H1 (cell line): Measurements from ENCODE around the gene HACD2. TPM values are rescaled to one million over a fixed set of nuclear protein-coding genes. Genes with fewer than 3 reads are reported as not detected.

Experiments
- CTCF ChIA-PET: fragments of 300-600 bp; sonication (Branson Sonifier 250); formaldehyde crosslinking; loops from one replicate; lab custom pipeline; 2021; ENCODE audit not compliant: partially characterized antibody; lab: Charles Lee
- POLR2A ChIA-PET: fragments of 300-600 bp; sonication (Branson Sonifier 250); formaldehyde crosslinking; loops from one replicate; lab custom pipeline; 2021; ENCODE audit warnings: inconsistent platforms; ENCODE audit not compliant: partially characterized antibody; lab: Charles Lee
- DNase-seq, 2 experiments: peaks; one replicate each; pipeline versions ENCODE4 v3.0.0 to v3.0.0-alpha.2; 2010 to 2022; ENCODE audit warnings: low spot score in 2 of 2, low read depth in 1 of 2, mixed read lengths in 1 of 2
- FAIRE-seq: peaks from 2 replicates; lab custom pipeline; 2011; peaks lifted over from hg19 to GRCh38; lab: Jason Lieb, UNC
- H2AFZ ChIP-seq: 2 replicates; pipeline ENCODE4 v1.8.1; 2012; ENCODE audit warnings: low read length, inconsistent platforms
- H2AK5ac ChIP-seq: 2 replicates; pipeline ENCODE4 v1.6.1; 2013; ENCODE audit warnings: low read depth, low read length
- H2BK120ac ChIP-seq: replicated peaks from 2 replicates; pipeline ENCODE3; 2013; ENCODE audit warnings: low read depth, low read length, inconsistent platforms
- H2BK12ac ChIP-seq: 2 replicates; pipeline ENCODE4 v1.6.1; 2013; ENCODE audit warnings: low read depth, low read length
- H2BK15ac ChIP-seq: 2 replicates; pipeline ENCODE4 v1.6.1; 2013; ENCODE audit warnings: low read length
- H2BK20ac ChIP-seq: 2 replicates; pipeline ENCODE4 v1.6.1; 2013; ENCODE audit warnings: low read length
- H2BK5ac ChIP-seq: 2 replicates; pipeline ENCODE4 v1.6.1; 2013; ENCODE audit warnings: low read depth, low read length
- H3K14ac ChIP-seq: 2 replicates; pipeline ENCODE4 v1.6.1; 2013; ENCODE audit warnings: inconsistent platforms; ENCODE audit not compliant: insufficient read length
- H3K18ac ChIP-seq: 2 replicates; pipeline ENCODE4 v1.6.1; 2013; ENCODE audit warnings: low read length; ENCODE audit errors: extremely low read depth
- H3K23ac ChIP-seq: 2 replicates; pipeline ENCODE4 v1.6.1; 2013; ENCODE audit warnings: inconsistent platforms; ENCODE audit not compliant: insufficient read length
- H3K23me2 ChIP-seq: 2 replicates; pipeline ENCODE4 v1.6.1; 2013; ENCODE audit warnings: low read depth, low read length
- H3K27ac ChIP-seq: 2 replicates; pipeline ENCODE4 v1.6.1; 2011; ENCODE audit warnings: low read depth, low read length, inconsistent platforms
- H3K27me3 ChIP-seq, 4 experiments: replicated peaks in 1 of 4; 1 replicate in 1 of 4; 2 replicates in 3 of 4; pipeline versions ENCODE4 v1.6.1 to v1.8.1; 2011 to 2013; ENCODE audit warnings: low read length in 3 of 4, mild to moderate bottlenecking in 3 of 4, inconsistent platforms in 2 of 4, mixed read lengths in 2 of 4, moderate library complexity in 1 of 4; ENCODE audit not compliant: control insufficient read depth in 3 of 4, insufficient read depth in 3 of 4; ENCODE audit errors: extremely low read depth in 1 of 4
- H3K36me3 ChIP-seq, 4 experiments: 2 replicates each; pipeline versions ENCODE4 v1.6.1 to v1.8.1; 2011 to 2013; ENCODE audit warnings: mild to moderate bottlenecking in 4 of 4, low read length in 3 of 4, moderate library complexity in 2 of 4, control low read depth in 1 of 4, inconsistent platforms in 1 of 4; ENCODE audit not compliant: insufficient read depth in 4 of 4, control insufficient read depth in 2 of 4
- H3K4ac ChIP-seq: replicated peaks from 2 replicates; pipeline ENCODE3; 2013; ENCODE audit warnings: low read length, low read depth, mixed read lengths, inconsistent platforms; ENCODE audit not compliant: insufficient read length
- H3K4me1 ChIP-seq, 4 experiments: replicated peaks in 1 of 4; 1 replicate in 1 of 4; 2 replicates in 3 of 4; pipeline versions ENCODE4 v1.6.1 to v1.8.1; 2011 to 2013; ENCODE audit warnings: low read length in 3 of 4, inconsistent platforms in 2 of 4, mixed read lengths in 1 of 4; ENCODE audit not compliant: insufficient read depth in 4 of 4, control insufficient read depth in 3 of 4
- H3K4me2 ChIP-seq, 2 experiments: 2 replicates each; pipeline versions ENCODE4 v1.6.1 to v1.8.1; 2011 to 2013; ENCODE audit warnings: low read depth in 2 of 2, low read length in 2 of 2, control low read depth in 1 of 2, inconsistent platforms in 1 of 2, mild to moderate bottlenecking in 1 of 2; ENCODE audit not compliant: insufficient read depth in 1 of 2
- H3K4me3 ChIP-seq, 4 experiments: fragments of 200-600, 300-600 bp in 1 of 4; sonication (generic), shearing (Covaris generic), sonication (Bioruptor Twin) in 1 of 4; 2 replicates each; pipeline versions ENCODE4 v1.5.1 to v1.8.1; 2011 to 2016; ENCODE audit warnings: low read length in 4 of 4, low read depth in 3 of 4, control low read depth in 2 of 4, inconsistent platforms in 2 of 4, mild to moderate bottlenecking in 2 of 4, mixed read lengths in 1 of 4, moderate library complexity in 1 of 4; ENCODE audit not compliant: insufficient read depth in 2 of 4; ENCODE audit errors: extremely low read depth in 1 of 4
- H3K56ac ChIP-seq: replicated peaks from 2 replicates; pipeline ENCODE3; 2013; ENCODE audit warnings: low read depth, mild to moderate bottlenecking, mixed read lengths, low read length, inconsistent platforms; ENCODE audit not compliant: insufficient read length
- H3K79me1 ChIP-seq: 2 replicates; pipeline ENCODE4 v1.6.1; 2013; ENCODE audit warnings: low read depth, low read length, control low read depth
- H3K79me2 ChIP-seq, 2 experiments: 2 replicates each; pipeline versions ENCODE4 v1.6.1 to v1.8.1; 2012 to 2013; ENCODE audit warnings: low read length in 2 of 2, mild to moderate bottlenecking in 2 of 2, inconsistent platforms in 1 of 2; ENCODE audit not compliant: insufficient read depth in 2 of 2, control insufficient read depth in 1 of 2
- H3K9ac ChIP-seq, 4 experiments: replicated peaks in 1 of 4; 1 replicate in 1 of 4; 2 replicates in 3 of 4; pipeline versions ENCODE4 v1.6.1 to v1.8.1; 2011 to 2013; ENCODE audit warnings: low read depth in 3 of 4, low read length in 3 of 4, control low read depth in 2 of 4, mild to moderate bottlenecking in 2 of 4, moderate library complexity in 2 of 4, inconsistent platforms in 1 of 4; ENCODE audit errors: extremely low read depth in 1 of 4
- H3K9me3 ChIP-seq, 2 experiments: 2 replicates each; pipeline versions ENCODE4 v1.6.1 to v1.8.1; 2012 to 2013; ENCODE audit warnings: mild to moderate bottlenecking in 2 of 2, moderate library complexity in 2 of 2, control low read depth in 1 of 2, inconsistent platforms in 1 of 2, low read depth in 1 of 2, low read length in 1 of 2, mixed read lengths in 1 of 2; ENCODE audit not compliant: insufficient read depth in 2 of 2
- H4K20me1 ChIP-seq, 2 experiments: replicated peaks in 1 of 2; 2 replicates each; pipeline versions ENCODE3 to v1.8.1; 2011 to 2013; ENCODE audit warnings: inconsistent platforms in 2 of 2, low read length in 2 of 2, mild to moderate bottlenecking in 1 of 2; ENCODE audit not compliant: insufficient read depth in 2 of 2, control insufficient read depth in 1 of 2
- H4K5ac ChIP-seq: 2 replicates; pipeline ENCODE4 v1.6.1; 2013; ENCODE audit warnings: low read length, low read depth, mixed read lengths, inconsistent platforms; ENCODE audit not compliant: insufficient read length
- H4K8ac ChIP-seq: 2 replicates; pipeline ENCODE4 v1.8.0; 2013; ENCODE audit warnings: mild to moderate bottlenecking, moderate library complexity, low read length, inconsistent platforms; ENCODE audit not compliant: insufficient read depth; ENCODE audit errors: extremely low read depth
- H4K91ac ChIP-seq: replicated peaks from 2 replicates; pipeline ENCODE3; 2013; ENCODE audit warnings: low read length, mixed read lengths, inconsistent platforms; ENCODE audit not compliant: insufficient read length
- ASH2L ChIP-seq: fragments of 200-600, 300-600 bp; sonication (generic); IDR thresholded peaks from one replicate; pipeline ENCODE4 v1.7.1; 2017; ENCODE audit warnings: low read length
- GABPA ChIP-seq: IDR thresholded peaks from 2 replicates; pipeline ENCODE4 v1.6.1; 2011; ENCODE audit warnings: mild to moderate bottlenecking, low read length, moderate library complexity, borderline replicate concordance; ENCODE audit not compliant: insufficient read depth
- GTF2F1 ChIP-seq: IDR thresholded peaks from 2 replicates; pipeline ENCODE4 v1.6.1; 2012; ENCODE audit warnings: low read depth, low read length, improper control_type of control experiment, borderline replicate concordance
- JUN ChIP-seq: IDR thresholded peaks from 2 replicates; pipeline ENCODE4 v1.6.1; 2011; ENCODE audit warnings: low read depth, mild to moderate bottlenecking, improper control_type of control experiment, low read length
- JUND ChIP-seq: IDR thresholded peaks from 2 replicates; pipeline ENCODE4 v1.6.1; 2011; ENCODE audit warnings: mild to moderate bottlenecking, improper control_type of control experiment, low read length
- POLR2A ChIP-seq, 2 experiments: IDR thresholded peaks; 1 replicate in 1 of 2; 2 replicates in 1 of 2; pipeline ENCODE4 v1.6.1; 2011; ENCODE audit warnings: low read depth in 2 of 2, low read length in 2 of 2, mild to moderate bottlenecking in 2 of 2; ENCODE audit errors: control extremely low read depth in 1 of 2
- RFX5 ChIP-seq: IDR thresholded peaks from 2 replicates; pipeline ENCODE4 v1.6.1; 2011; ENCODE audit warnings: low read depth, low read length, improper control_type of control experiment, borderline replicate concordance
- RNF2 ChIP-seq: fragments of 200-900, 300-1000 bp; sonication (generic); IDR thresholded peaks from 2 replicates; pipeline ENCODE4 v1.7.1; 2016; ENCODE audit warnings: borderline replicate concordance, low read depth, mild to moderate bottlenecking, antibody characterized with exemption, low read length; ENCODE audit not compliant: poor library complexity, severe bottlenecking; ENCODE audit errors: missing control alignments
- SP4 ChIP-seq: IDR thresholded peaks from 2 replicates; pipeline ENCODE4 v1.6.1; 2012; ENCODE audit warnings: low read length, inconsistent platforms
- TAF1 ChIP-seq: IDR thresholded peaks from 2 replicates; pipeline ENCODE4 v1.6.1; 2011; ENCODE audit warnings: mild to moderate bottlenecking, low read depth, low read length
- TEAD4 ChIP-seq: IDR thresholded peaks from 2 replicates; pipeline ENCODE4 v1.6.1; 2012; ENCODE audit warnings: low read depth, low read length, inconsistent platforms, mixed read lengths
- WGBS, 2 experiments: shearing (Covaris generic) in 1 of 2; methylation state at CpG; one replicate each; pipeline versions ENCODE4 v1.1.6 to v1.1.7; 2013 to 2015; ENCODE audit warnings: low lambda C conversion rate in 2 of 2, mixed read lengths in 2 of 2, inconsistent platforms in 1 of 2, low coverage in 1 of 2, missing lambda C conversion rate in 1 of 2; ENCODE audit not compliant: insufficient replicate concordance in 2 of 2, insufficient coverage in 1 of 2, insufficient read length in 1 of 2; ENCODE audit errors: extremely low coverage in 1 of 2, missing lambda C conversion rate in 1 of 2; 5-methylcytosine and 5-hydroxymethylcytosine counted together
- polyA plus RNA-seq, 7 experiments: library from polyadenylated mRNA; depleted of rRNA in 3 of 7; stranded (reverse) in 5 of 7; unstranded in 2 of 7; fragments of >200 nt in 5 of 7; fragments of 200-250 nt in 2 of 7; gene quantifications; 1 replicate in 5 of 7; 2 replicates in 1 of 7; 4 replicates in 1 of 7; pipeline versions ENCODE4 v1.2.1 to v1.2.3, GENCODE V29; 2011 to 2013; ENCODE audit warnings: missing spikeins in 2 of 7, mixed read lengths in 2 of 7
- total RNA-seq: library from RNA; stranded (reverse); fragmentation: NEBNext Ultra II Directional; extraction: Animal tissue kit (Norgen Biotek cat#: 25700); gene quantifications from 2 replicates; pipeline ENCODE4 v1.2.1, GENCODE V29; 2021
- TF ChIP-seq, protein P1 (sequence below): IDR thresholded peaks from 2 replicates; pipeline ENCODE4 v1.6.1; 2012; ENCODE audit warnings: inconsistent platforms

Gene HACD2
- total and polyA plus RNA-seq, 2 of the 8 experiments (the other 6 are each of a cell fraction or from before 2014, with no cell fraction given), result 24.9 to 31.2 TPM

DNA sequence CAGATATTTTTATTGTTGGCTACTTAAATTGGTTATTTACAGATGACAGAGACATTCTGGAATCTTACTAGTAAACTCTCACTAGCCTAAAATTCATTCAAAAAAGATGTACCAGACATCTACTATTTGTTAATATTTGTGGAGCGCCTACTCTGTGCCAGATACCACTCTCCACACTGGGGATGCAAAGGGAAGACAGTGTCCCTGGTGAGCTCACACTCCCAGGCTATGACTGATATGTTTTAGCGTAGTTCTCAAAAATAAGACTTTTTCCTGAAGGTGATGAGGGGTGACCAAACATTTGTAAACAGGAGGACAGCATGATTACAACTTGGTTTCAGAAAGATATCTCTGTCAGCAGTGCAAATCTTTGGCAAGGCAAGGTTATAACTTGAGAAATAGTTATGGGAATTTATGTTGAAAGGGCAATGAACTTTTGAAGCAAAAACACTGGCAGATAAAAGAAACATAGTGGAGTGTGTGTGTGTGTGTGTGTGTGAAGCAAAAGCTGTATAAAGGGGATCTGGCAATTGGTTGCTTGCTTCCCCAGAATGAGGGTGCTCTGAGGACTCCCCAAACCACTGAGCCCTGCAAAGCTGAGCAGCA is 51.2 kb downstream of the HACD2 start:
- TF ChIP-seq SP4 (no peak), JUN (no peak), JUND (no peak), ASH2L (no peak), RNF2 (no peak), TAF1 (no peak), POLR2A (IDR thresholded peaks at IDR 0.05; ENCODE audit: control extremely low read depth in 1 of 2, low read depth in 2 of 2, low read length in 2 of 2) (no peak), GTF2F1 (no peak), GABPA (no peak), RFX5 (no peak), TEAD4 (no peak)
- TF ChIP-seq, protein P1, sequence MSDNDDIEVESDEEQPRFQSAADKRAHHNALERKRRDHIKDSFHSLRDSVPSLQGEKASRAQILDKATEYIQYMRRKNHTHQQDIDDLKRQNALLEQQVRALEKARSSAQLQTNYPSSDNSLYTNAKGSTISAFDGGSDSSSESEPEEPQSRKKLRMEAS, result no peak

More for the DNA sequence above, 51.2 kb downstream of the HACD2 start:
- CTCF ChIA-PET, result interaction anchor here (1.0 to 2.9 kb wide), 6 partner anchors 10 to 377 kb away, joined by 3 to 9 read pairs (median 4); no protein-coding TSS in a partner anchor
- H2BK20ac ChIP-seq, result no peak overlapping the region
- H3K23me2 ChIP-seq, result no peaks in the 10 kb centered on the region
- H3K27me3 ChIP-seq, result no peaks in the 10 kb centered on the region
- H4K91ac ChIP-seq, result no peak overlapping the region
- POLR2A ChIA-PET, result no interaction called here
- no peaks in the 10 kb centered on the region for H3K36me3 ChIP-seq
- no peaks in the 10 kb centered on the region for H3K79me2 ChIP-seq
- H4K5ac ChIP-seq, result no peak overlapping the region
- no peak overlapping the region for H3K18ac ChIP-seq
- no peak overlapping the region for H3K4ac ChIP-seq
- peaks cover 2 to 5% of the 10 kb centered on the region in 2 experiments for H4K20me1 ChIP-seq
- no peak overlapping the region for H3K56ac ChIP-seq
- no peak overlapping the region for H2AFZ ChIP-seq
- DNase-seq, result no peak
- H2AK5ac ChIP-seq, result no peak overlapping the region
- H4K8ac ChIP-seq, result no peak overlapping the region
- H3K14ac ChIP-seq, result no peak overlapping the region
- no peak overlapping the region for H3K9ac ChIP-seq
- no peak overlapping the region for H2BK12ac ChIP-seq
- no peak overlapping the region for H3K23ac ChIP-seq
- H2BK15ac ChIP-seq, result no peak overlapping the region
- no peak overlapping the region for H3K4me3 ChIP-seq
- no peaks in the 10 kb centered on the region for H3K9me3 ChIP-seq
- WGBS, 2 experiments, result 100% methylated on average over 2 of the region's 2 CpGs; no CpG with 5 or more reads in 1 of the 2 experiments
- H3K4me1 ChIP-seq, result no peaks in the 10 kb centered on the region
- H3K27ac ChIP-seq, result no peak overlapping the region
- no peak overlapping the region for H2BK120ac ChIP-seq
- no peak for FAIRE-seq
- no peaks in the 10 kb centered on the region for H3K79me1 ChIP-seq
- no peak overlapping the region for H2BK5ac ChIP-seq
- no peak overlapping the region for H3K4me2 ChIP-seq
